H1 (cell line): Measurements from ENCODE around the gene CDYL.

ENCODE experiments used
- CEBPB ChIP-seq: IDR thresholded peaks from 2 replicates; pipeline ENCODE4 v1.6.1; 2012; ENCODE audit warnings: low read depth, low read length
- CTCF ChIP-seq, 3 experiments: IDR thresholded peaks; 1 replicate in 2 of 3; 2 replicates in 1 of 3; pipeline versions ENCODE4 v1.5.1 to v1.6.1; 2011; ENCODE audit warnings: low read length in 3 of 3, mild to moderate bottlenecking in 3 of 3, inconsistent platforms in 2 of 3, low read depth in 1 of 3, moderate library complexity in 1 of 3; ENCODE audit not compliant: insufficient read depth in 1 of 3; ENCODE audit errors: control extremely low read depth in 1 of 3
- GABPA ChIP-seq: IDR thresholded peaks from 2 replicates; pipeline ENCODE4 v1.6.1; 2011; ENCODE audit warnings: mild to moderate bottlenecking, low read length, moderate library complexity, borderline replicate concordance; ENCODE audit not compliant: insufficient read depth
- NRF1 ChIP-seq: IDR thresholded peaks from 2 replicates; pipeline ENCODE4 v1.6.1; 2011; ENCODE audit warnings: mild to moderate bottlenecking, low read depth, low read length, improper control_type of control experiment
- RFX5 ChIP-seq: IDR thresholded peaks from 2 replicates; pipeline ENCODE4 v1.6.1; 2011; ENCODE audit warnings: low read depth, low read length, improper control_type of control experiment, borderline replicate concordance
- SIRT6 ChIP-seq: IDR thresholded peaks from one replicate; pipeline ENCODE4 v1.7.1; 2012; ENCODE audit warnings: low read length, inconsistent platforms
- TAF1 ChIP-seq: IDR thresholded peaks from 2 replicates; pipeline ENCODE4 v1.6.1; 2011; ENCODE audit warnings: mild to moderate bottlenecking, low read depth, low read length

- TF ChIP-seq SIRT6 = no peak
- no peak for TF ChIP-seq NRF1
- no peak for TF ChIP-seq CTCF (IDR thresholded peaks at IDR 0.05; ENCODE audit: control extremely low read depth in 1 of 3, insufficient read depth in 1 of 3, low read depth in 1 of 3, low read length in 3 of 3)
- no peak for TF ChIP-seq GABPA
- no peak for TF ChIP-seq TAF1
- no peak for TF ChIP-seq CEBPB
- no peak for TF ChIP-seq RFX5
Measured at GRCh38 chr6:4969609-4970285, 193.5 kb downstream of the CDYL start.
